GM13976 (cell line): ENCODE results near the gene CCDC54.

Experiments used
- DNase-seq: peaks from one replicate; pipeline ENCODE4 v3.0.0; 2012; ENCODE audit warnings: low spot score
- CTCF ChIP-seq: IDR thresholded peaks from 2 replicates; pipeline ENCODE4 v1.5.1; 2012; ENCODE audit warnings: borderline replicate concordance, mild to moderate bottlenecking; ENCODE audit not compliant: insufficient read depth; ENCODE audit errors: extremely low read depth, missing control alignments, control extremely low read depth
- in situ Hi-C: fragments of 300-500 bp; cut with MboI; formaldehyde crosslinking; loops from one replicate; pipeline ENCODE4 v1.12.0; 2022; ENCODE audit warnings: low sequenced_read_pairs, mixed read lengths, inconsistent platforms; ENCODE audit not compliant: unreplicated experiment

CCDC54 gene

GRCh38 chr3:107369791-107370190 lies 7.4 kb upstream of the CCDC54 start:
- DNase-seq, result no peak
- no peak for TF ChIP-seq CTCF
- in situ Hi-C loops, result no loop called here

- DNase-seq, result no peak
- no peak for TF ChIP-seq CTCF
- in situ Hi-C loops, result no loop called here
These were observed 6.3 kb upstream of the CCDC54 start for GRCh38 chr3:107370907-107371306.

- in situ Hi-C loops, result no loop called here
- TF ChIP-seq CTCF, result no peak
- DNase-seq, result no peak
These were observed 4.7 kb upstream of the CCDC54 start for GRCh38 chr3:107372506-107372905.

- DNase-seq, result no peak
- in situ Hi-C loops, result no loop called here
These were observed 3.3 kb upstream of the CCDC54 start for GRCh38 chr3:107373896-107374295.

DNA sequence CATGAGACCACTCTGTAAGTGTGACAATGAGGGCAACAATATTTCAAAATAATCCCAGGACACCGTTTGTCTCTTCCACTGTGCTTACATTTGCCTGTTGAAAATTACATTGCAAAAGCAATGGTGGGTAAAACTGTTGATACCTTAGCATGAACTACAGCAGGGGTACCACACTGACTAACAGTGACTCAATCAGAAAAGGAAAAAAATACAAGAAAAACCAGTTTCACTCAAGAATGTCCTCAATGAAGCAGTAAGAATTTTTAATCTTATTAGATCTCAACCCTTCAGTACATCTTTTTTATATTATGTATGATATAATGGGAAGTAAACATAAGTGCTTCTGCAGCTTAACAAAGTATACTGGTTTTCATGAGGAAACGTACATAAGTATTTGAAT lies 1.6 kb upstream of the CCDC54 start:
- no peak for TF ChIP-seq CTCF
- in situ Hi-C loops, result no loop called here
- DNase-seq, result no peak

More at GRCh38 chr3:107373896-107374295, 3.3 kb upstream of the CCDC54 start:
- TF ChIP-seq CTCF, result no peak

GRCh38 chr3:107382631-107383030 lies 5.4 kb downstream of the CCDC54 start:
- no peak for DNase-seq
- in situ Hi-C loops, result no loop called here
- no peak for TF ChIP-seq CTCF

GRCh38 chr3:107384428-107384827 lies 7.2 kb downstream of the CCDC54 start:
- in situ Hi-C loops, result no loop called here
- TF ChIP-seq CTCF, result no peak
- DNase-seq, result no peak
